Ectodermal cell (in vitro differentiated cells): ENCODE results near the gene TMC3.

Source experiments
- H3K27ac ChIP-seq: 2 replicates; pipeline ENCODE4 v1.7.0; 2013; ENCODE audit warnings: mild to moderate bottlenecking, low read depth, low read length; ENCODE audit not compliant: insufficient read depth, poor library complexity, severe bottlenecking
- H3K27me3 ChIP-seq: 2 replicates; pipeline ENCODE4 v1.7.0; 2013; ENCODE audit warnings: mild to moderate bottlenecking, low read length; ENCODE audit not compliant: insufficient read depth, control insufficient read depth, poor library complexity, severe bottlenecking
- H3K36me3 ChIP-seq: one replicate; pipeline ENCODE4 v1.7.0; 2013; ENCODE audit warnings: low read length; ENCODE audit not compliant: control insufficient read depth, insufficient read depth
- H3K4me1 ChIP-seq: one replicate; pipeline ENCODE4 v1.7.0; 2013; ENCODE audit warnings: low read length; ENCODE audit not compliant: control insufficient read depth, insufficient read depth
- H3K4me3 ChIP-seq: 2 replicates; pipeline ENCODE4 v1.7.0; 2013; ENCODE audit warnings: low read depth, low read length, control low read depth; ENCODE audit not compliant: insufficient read depth
- H3K9me3 ChIP-seq: 2 replicates; pipeline ENCODE4 v1.7.0; 2013; ENCODE audit warnings: mild to moderate bottlenecking, low read length, moderate library complexity; ENCODE audit not compliant: control insufficient read depth
- WGBS, 2 experiments: methylation state at CpG; one replicate each; pipeline ENCODE4 v1.1.7; 2013; ENCODE audit warnings: missing lambda C conversion rate in 2 of 2; 5-methylcytosine and 5-hydroxymethylcytosine counted together

The TMC3 gene

GRCh38 chr15:81286621-81287121 lies 87.3 kb downstream of the TMC3 start:
- no peaks in the 10 kb centered on the region for H3K36me3 ChIP-seq
- no peaks in the 10 kb centered on the region for H3K9me3 ChIP-seq
- no peak overlapping the region for H3K27ac ChIP-seq
- no peak overlapping the region for H3K4me3 ChIP-seq
- 92 to 97% methylated on average over 1 to 2 of the region's 2 CpGs for WGBS, 2 experiments
- no peaks in the 10 kb centered on the region for H3K27me3 ChIP-seq
- no peaks in the 10 kb centered on the region for H3K4me1 ChIP-seq

- no peaks in the 10 kb centered on the region for H3K4me1 ChIP-seq
- no peaks in the 10 kb centered on the region for H3K36me3 ChIP-seq
- 95% methylated on average over 6 of the region's 6 CpGs for WGBS, 2 experiments
- H3K27ac ChIP-seq = no peak overlapping the region
- H3K27me3 ChIP-seq = no peaks in the 10 kb centered on the region
- H3K4me3 ChIP-seq = no peak overlapping the region
- no peaks in the 10 kb centered on the region for H3K9me3 ChIP-seq
These were observed 88.6 kb downstream of the TMC3 start for GRCh38 chr15:81285461-81285860.

- H3K4me3 ChIP-seq = no peak overlapping the region
- 93 to 94% methylated on average over 5 of the region's 5 CpGs for WGBS, 2 experiments
- no peaks in the 10 kb centered on the region for H3K9me3 ChIP-seq
- no peaks in the 10 kb centered on the region for H3K36me3 ChIP-seq
- H3K27me3 ChIP-seq = no peaks in the 10 kb centered on the region
- H3K4me1 ChIP-seq = no peaks in the 10 kb centered on the region
- H3K27ac ChIP-seq = no peak overlapping the region
These were observed 89.6 kb downstream of the TMC3 start for GRCh38 chr15:81284256-81285031.

GRCh38 chr15:81282911-81283310 lies 91.1 kb downstream of the TMC3 start:
- Histone ChIP-seq H3K4me1 (no peaks in the 10 kb centered on the region), H3K4me3 (no peak overlapping the region), H3K9me3 (no peaks in the 10 kb centered on the region), H3K27me3 (no peaks in the 10 kb centered on the region), H3K36me3 (no peaks in the 10 kb centered on the region), H3K27ac (no peak overlapping the region)
- WGBS, 2 experiments = 87 to 91% methylated on average over 5 of the region's 5 CpGs

GRCh38 chr15:81282606-81282895 lies 91.5 kb downstream of the TMC3 start:
- Histone ChIP-seq H3K9me3 (no peaks in the 10 kb centered on the region), H3K4me1 (no peaks in the 10 kb centered on the region), H3K27me3 (no peaks in the 10 kb centered on the region), H3K4me3 (no peak overlapping the region), H3K36me3 (no peaks in the 10 kb centered on the region), H3K27ac (no peak overlapping the region)
- 92 to 95% methylated on average over 18 of the region's 18 CpGs for WGBS, 2 experiments

GRCh38 chr15:81281766-81282605 lies 92.0 kb downstream of the TMC3 start:
- Histone ChIP-seq H3K27ac (no peak overlapping the region), H3K27me3 (no peaks in the 10 kb centered on the region), H3K9me3 (no peaks in the 10 kb centered on the region), H3K36me3 (no peaks in the 10 kb centered on the region), H3K4me3 (no peak overlapping the region), H3K4me1 (no peaks in the 10 kb centered on the region)
- WGBS, 2 experiments = 92 to 93% methylated on average over 12 of the region's 12 CpGs

GRCh38 chr15:81281456-81281735 lies 92.6 kb downstream of the TMC3 start:
- 95 to 96% methylated on average over 3 of the region's 3 CpGs for WGBS, 2 experiments
- H3K27me3 ChIP-seq = no peaks in the 10 kb centered on the region
- no peaks in the 10 kb centered on the region for H3K36me3 ChIP-seq
- H3K27ac ChIP-seq = no peak overlapping the region
- no peaks in the 10 kb centered on the region for H3K9me3 ChIP-seq
- no peak overlapping the region for H3K4me3 ChIP-seq
- H3K4me1 ChIP-seq = no peaks in the 10 kb centered on the region
